NCI-H526 (cell line): ENCODE data around the gene GALNS.
A peak's percentile ranks its signal among the peaks of the same experiment; 100 is the strongest.
"Not testable (repeated sequence)": the region's sequence is repeated elsewhere in the genome, so short reads cannot be mapped to it uniquely, and the experiment has no call there.

Experiments used
- DNase-seq, 2 experiments: peaks; one replicate each; lab custom pipeline; 2025; lab: John Stamatoyannopoulos, UW

GALNS gene, protein sequence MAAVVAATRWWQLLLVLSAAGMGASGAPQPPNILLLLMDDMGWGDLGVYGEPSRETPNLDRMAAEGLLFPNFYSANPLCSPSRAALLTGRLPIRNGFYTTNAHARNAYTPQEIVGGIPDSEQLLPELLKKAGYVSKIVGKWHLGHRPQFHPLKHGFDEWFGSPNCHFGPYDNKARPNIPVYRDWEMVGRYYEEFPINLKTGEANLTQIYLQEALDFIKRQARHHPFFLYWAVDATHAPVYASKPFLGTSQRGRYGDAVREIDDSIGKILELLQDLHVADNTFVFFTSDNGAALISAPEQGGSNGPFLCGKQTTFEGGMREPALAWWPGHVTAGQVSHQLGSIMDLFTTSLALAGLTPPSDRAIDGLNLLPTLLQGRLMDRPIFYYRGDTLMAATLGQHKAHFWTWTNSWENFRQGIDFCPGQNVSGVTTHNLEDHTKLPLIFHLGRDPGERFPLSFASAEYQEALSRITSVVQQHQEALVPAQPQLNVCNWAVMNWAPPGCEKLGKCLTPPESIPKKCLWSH

DNA sequence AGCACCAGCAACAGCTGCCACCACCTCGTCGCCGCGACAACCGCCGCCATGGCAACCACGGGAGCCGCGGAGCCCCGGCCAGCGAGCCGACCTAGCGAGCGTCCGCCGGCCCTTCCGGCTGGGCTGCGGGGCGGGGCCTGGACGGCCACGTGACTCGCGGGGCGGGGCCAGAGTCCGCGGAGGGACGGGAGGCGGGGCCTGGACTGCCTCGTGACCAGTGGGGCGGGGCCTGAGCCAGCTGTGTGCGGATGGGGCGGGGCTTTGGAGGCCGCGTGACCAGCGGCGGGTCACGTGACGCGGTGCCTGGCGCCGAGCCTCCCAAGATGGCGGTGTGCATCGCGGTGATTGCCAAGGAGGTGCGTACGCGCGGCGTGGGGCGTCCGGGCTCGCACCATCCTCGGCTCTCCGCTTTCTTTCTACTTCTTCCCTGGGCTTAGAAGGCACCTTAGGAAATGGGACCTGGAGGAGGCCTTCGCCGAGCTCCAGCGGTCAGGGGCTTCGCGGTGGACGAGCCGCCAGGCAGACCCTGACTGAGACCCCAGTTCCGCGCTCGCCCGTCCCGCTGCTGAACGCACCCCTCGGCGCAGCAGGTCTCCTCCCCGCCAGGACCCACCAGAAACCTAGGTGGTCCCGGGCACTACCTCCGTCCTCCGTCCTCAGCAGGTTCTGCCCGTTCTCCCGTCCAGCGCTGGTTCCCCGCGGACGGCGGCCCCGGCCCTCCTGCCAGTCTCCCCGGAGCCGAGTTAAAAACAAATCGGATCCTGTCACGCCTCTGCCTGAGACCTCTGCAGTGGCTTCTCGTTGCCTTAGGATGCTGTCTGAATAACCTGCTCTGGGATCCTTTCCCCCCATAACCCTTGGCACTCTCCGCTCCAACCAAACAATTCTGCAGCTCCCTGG lies at the start of gene GALNS, which contains the start of gene TRAPPC2L:
TSS of gene GALNS (minus strand) at position 120 of the 900 bp plus-strand sequence. CDS start at position 50, 70 bp downstream.
TSS of gene TRAPPC2L (plus strand) at position 300 of the 900 bp plus-strand sequence. CDS start at position 324, 24 bp downstream.
- DNase-seq: peak; percentile 60 to 96

DNA sequence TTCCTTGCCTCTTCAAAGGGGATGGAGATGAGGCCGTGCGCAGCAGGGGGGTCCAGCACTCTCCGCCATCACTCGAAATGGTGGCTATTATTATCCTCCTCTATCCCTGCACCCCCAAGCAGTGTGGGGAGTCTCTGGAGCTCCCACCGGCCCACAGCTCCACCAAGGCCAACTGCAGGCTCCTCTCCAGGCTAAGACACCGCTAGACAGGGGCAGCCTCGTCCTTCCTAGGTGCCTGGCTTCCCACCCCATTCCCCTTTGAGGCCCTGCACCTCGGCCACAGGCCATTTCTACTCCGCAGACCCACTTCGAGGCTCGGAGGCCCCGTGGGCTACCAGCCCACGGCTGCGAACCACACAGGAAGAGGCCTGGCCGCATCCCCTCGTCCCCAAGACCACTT lies 49.3 kb upstream of the GALNS start:
- no peak for DNase-seq

DNA sequence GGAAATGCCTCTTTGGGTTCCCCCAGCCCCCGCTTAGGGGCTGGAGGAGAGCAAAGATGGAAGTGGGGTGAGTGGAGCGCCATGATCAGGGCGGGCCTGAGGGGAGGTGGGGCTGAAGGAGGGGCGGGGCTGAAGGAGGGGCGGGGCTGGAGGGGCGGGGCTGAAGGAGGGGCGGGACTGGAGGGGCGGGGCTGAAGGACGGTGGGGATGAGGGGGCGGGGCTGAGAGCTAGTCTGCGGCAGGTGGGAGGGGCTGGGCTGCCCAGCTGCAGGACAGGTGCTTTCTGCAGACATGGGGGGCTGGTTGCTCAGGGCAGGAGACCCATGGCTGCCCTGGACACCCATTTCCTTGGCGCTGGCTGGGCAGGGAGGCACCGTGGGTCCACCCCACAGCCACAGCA lies 48.8 kb upstream of the GALNS start:
- DNase-seq: peak in 1 of 2 experiments; percentile 58

- DNase-seq: no peak
Measured at GRCh38 chr16:88904676-88905365, 48.1 kb upstream of the GALNS start.

GRCh38 chr16:88903267-88903666 lies 46.5 kb upstream of the GALNS start:
- DNase-seq: no peak

- no peak for DNase-seq
Measured at GRCh38 chr16:88902744-88903143, 46.0 kb upstream of the GALNS start.

GRCh38 chr16:88901718-88902337 lies 45.1 kb upstream of the GALNS start:
- DNase-seq: peak in 1 of 2 experiments; percentile 72

GRCh38 chr16:88900662-88901052 lies 43.9 kb upstream of the GALNS start:
- DNase-seq: no peak

DNA sequence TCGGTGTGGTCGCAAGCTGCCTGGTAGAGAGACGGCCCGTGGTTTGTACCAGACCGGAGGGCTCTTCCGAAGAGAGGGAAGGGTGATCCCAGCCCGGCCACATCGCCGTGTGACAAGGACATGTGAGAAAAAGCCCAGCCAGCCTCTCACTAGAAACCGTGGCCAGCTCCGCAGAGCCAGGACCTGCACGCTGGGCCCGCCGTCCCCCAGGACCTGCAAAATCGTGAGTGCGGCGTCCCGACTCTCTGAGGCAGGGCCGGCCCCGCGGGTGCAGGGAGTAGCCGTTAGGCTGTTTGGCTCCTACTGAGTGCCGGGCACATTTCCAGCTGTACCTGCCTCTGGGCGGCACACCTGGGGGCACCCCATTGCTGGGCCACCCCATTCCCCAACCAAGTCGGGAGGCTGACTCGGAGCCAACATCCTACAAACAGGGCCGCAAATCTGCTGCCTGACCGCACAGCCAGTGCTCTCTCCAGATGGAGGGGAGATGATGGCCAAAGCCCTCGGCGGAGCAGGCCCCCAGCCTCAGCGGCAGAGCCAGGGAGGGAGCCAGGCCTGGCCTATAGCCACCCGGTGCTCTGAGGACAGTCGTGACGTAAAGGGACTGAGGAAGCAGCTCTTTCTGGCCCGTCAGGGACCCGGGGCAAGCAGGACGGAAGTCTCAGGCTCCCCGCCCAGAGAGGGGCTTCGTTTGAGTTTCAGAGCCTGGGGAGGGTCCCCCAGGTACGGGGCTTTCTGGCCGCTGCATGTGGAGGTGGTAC lies 43.3 kb upstream of the GALNS start:
- DNase-seq: no peak

DNA sequence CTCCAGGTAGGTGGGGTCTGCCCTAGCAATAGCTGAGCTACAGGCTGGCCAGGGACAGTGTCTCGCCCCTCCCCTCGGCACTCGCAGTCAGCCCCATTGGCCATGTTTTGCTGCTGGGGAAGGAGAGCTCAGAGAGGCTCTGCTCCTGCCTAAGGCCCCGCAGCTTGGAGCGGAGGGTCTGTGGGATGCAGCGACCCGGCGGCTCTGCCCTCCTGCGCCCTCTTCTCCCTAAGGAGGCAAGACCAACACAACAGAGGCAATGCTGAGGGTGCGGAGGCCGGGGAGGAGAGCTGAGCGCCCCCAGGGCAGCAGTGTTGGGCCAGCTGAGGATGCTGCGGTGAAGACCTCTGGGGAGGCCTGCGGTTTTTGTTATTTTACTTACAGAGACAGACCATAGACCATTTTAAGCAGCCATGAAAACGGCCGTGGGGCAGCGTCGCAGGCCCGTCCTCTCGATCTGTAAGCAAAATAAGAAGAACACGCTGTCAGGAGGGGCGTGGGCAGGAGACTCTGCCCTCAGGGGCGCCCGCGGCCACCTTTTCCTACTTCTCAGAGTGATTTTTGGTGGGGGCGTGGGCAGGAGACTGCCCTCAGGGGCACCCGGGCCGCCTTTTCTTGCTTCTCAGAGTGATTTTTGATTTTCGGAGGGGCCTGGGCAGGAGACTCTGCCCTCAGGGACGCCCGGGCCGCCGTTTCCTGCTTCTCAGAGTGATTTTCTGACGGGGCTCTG lies 41.1 kb upstream of the GALNS start:
- no peak for DNase-seq

DNA sequence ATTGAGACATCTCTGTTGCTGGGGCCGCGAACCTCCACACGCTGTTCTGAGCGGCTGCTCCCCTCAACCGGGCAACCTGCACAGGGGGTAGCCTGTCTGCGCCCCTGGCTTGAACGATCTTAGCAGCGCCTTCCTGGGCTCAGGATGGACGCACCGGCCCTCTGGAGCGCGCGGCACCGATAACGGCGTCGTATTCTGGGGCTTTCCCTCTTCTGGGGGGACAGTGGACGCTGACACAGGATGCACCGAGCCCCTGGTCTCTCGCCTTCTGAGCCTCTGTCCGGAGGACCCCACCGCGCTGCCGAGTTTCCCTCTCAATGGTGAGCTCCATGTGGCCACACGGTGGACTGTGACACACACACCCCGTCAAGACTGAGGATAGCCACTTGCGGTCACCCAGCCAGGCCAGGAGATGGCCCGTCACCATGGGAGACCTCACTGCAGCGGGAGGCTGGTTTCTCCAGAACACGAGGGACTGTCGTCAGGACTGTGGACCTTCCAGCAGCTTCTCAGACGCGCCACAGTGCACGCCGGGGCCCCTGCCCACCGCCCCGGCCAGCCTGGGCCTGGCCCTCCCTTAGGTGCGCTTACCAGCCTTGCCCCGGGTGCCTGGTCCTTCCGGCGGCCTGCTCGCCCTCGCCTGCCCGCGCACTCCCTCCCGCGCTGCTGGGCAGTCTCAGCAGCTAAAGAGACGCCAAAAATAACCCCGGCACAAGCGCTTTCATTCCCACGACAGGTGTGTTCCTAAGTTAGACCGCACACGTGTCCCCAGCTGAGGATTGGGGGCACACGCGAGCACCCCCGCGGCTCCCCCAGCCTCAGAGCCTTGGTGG lies 39.7 kb upstream of the GALNS start:
- no peak for DNase-seq

DNA sequence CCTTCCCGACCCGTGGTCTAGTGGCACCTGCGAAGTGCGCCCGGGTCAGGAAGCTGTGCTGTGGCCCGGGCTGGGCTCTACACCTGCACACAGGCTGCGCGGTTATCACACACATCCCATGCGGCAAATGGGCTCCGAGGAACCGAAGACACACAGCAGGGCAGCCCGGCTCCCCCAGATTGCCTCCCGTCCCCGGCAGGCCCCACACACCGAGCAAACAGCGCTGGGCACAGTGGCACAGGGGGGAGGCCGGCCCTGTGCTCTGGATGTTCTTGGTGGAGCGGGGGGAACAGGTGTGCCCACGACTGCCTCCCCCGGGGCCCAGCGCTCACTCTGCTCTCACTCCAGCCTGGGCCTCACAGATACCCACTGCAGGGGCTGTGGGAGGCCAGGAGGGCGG lies 38.6 kb upstream of the GALNS start:
- no peak for DNase-seq

DNA sequence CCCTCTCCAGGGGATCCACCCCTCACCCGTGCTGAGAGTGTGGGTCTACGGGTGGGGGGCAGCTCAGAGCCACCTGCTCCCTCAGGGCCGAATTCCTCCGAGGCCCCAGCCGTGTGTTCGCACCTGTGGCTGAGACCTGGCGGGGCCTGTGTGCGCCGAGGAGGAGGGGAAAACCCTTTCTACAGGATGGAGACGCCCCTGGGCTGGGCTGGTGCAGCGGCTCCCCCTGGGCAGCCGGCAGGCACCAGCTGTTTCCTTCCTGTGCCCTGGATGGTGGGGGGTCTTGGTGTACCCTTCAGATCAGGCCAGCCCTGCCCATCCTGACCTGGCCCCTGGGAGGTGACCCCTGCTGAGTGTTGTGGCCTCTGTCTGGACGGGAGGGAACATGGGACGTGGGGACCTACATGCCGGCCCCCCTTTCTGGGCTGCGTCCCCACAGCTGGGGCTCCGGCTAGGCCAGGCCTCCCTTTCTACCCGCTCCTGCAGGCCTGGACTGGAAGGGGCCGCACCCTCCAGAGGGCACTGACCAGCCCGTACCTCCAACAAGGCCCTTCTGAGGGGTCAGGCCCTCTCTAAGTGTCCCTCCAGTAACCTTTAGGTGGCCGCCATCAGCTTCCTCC lies 38.0 kb upstream of the GALNS start:
- no peak for DNase-seq

DNA sequence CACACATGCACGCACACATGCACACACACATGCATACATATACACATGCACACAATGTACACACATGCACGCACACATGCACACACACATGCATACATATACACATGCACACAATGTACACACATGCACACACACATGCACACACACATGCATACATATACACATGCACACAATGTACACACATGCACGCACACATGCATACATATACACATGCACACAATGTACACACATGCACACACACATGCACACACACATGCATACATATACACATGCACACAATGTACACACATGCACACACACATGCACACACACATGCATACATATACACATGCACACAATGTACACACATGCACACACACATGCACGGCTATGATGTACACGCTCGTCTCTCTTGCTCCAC lies 37.5 kb upstream of the GALNS start:
- DNase-seq: not testable (repeated sequence)

DNA sequence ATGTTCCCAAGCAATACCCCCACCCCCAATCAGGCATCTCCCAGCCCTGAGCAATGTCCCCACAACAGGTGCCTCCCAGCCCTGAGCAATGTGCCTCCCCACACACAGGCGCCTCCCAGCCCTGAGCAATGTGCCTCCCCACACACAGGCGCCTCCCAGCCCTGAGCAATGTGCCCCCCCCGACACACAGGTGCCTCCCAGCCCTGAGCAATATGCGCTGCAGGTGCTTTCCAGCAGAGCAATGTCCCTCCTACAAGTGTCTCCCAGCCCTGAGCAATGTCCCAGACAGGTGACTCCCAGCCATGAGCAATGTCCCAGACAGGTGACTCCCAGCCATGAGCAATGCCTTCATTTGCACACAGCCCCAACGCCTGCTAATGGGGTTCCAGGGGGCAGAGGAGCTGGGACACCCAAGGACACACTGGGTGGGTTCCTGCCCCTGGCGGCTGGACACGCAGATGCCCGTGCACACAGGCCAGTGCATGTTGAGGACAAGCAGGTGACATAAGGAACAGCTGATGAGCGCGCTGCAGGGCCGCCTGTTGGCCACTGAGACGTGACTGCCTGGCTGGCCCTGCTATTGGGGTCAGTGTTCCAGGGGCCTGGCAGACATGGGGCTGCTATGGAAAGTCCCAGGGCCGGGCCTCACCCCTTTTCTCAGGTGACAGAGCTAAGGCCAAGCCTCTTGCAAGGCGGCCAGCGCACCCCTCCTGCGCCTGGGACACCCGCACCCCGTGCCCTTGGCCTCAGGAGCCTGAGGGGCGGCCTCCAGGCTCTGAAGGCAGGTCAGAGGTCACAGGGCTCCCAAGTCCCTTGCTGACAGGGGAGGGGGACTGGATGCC lies 36.6 kb upstream of the GALNS start:
- no peak for DNase-seq

GRCh38 chr16:88892065-88892464 lies 35.3 kb upstream of the GALNS start:
- DNase-seq: no peak

DNA sequence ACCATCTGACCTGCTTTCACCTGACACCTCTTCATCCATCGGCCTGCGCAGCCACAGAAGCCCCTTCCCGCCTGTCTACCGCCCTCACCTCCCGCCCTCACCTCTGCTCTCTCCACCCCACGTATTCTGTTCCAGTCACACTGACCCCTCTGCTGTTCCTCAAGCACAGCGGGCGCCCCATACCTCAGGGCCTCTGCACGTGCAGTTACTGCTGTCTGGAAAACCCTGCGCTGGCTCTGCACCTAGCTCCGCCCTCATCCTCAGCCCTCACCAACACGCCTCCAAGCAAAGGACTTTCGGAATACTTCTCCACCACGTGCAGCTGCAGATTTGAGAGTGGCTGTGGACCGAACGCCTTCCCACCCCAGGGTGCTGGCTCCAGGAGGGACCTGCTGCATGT lies 34.3 kb upstream of the GALNS start:
- DNase-seq: no peak
